ENCODE measurements around the gene ARHGEF2. TPM values are rescaled to one million over a fixed set of nuclear protein-coding genes. Genes with fewer than 3 reads are reported as not detected.

The ARHGEF2 gene
- polyA plus RNA-seq, 2 of the 4 experiments (the other 2 are of a cell fraction): 21.3 to 67.4 TPM

GRCh38 chr1:155954645-155955044 lies 23.7 kb downstream of the ARHGEF2 start:
- CTCF ChIA-PET: interaction anchor here (0.8 to 4.1 kb wide), 9 partner anchors 8 to 111 kb away, joined by 3 to 36 read pairs (median 4); no protein-coding TSS in a partner anchor

GRCh38 chr1:155952505-155952890 lies 25.8 kb downstream of the ARHGEF2 start:
- H3K4me1 ChIP-seq: no peaks in the 10 kb centered on the region; the same call in 2 of the 3 replicates
- DNase-seq (ENCODE audit: low read depth in 1 of 2, low spot score in 1 of 2) (no peak), FAIRE-seq (no peak), ATAC-seq (no peak)
- TF ChIP-seq EP300 (IDR thresholded peaks at IDR 0.05): no peak
- TF ChIP-seq JUN (IDR thresholded peaks at IDR 0.05): no peak
- TF ChIP-seq, protein P1, sequence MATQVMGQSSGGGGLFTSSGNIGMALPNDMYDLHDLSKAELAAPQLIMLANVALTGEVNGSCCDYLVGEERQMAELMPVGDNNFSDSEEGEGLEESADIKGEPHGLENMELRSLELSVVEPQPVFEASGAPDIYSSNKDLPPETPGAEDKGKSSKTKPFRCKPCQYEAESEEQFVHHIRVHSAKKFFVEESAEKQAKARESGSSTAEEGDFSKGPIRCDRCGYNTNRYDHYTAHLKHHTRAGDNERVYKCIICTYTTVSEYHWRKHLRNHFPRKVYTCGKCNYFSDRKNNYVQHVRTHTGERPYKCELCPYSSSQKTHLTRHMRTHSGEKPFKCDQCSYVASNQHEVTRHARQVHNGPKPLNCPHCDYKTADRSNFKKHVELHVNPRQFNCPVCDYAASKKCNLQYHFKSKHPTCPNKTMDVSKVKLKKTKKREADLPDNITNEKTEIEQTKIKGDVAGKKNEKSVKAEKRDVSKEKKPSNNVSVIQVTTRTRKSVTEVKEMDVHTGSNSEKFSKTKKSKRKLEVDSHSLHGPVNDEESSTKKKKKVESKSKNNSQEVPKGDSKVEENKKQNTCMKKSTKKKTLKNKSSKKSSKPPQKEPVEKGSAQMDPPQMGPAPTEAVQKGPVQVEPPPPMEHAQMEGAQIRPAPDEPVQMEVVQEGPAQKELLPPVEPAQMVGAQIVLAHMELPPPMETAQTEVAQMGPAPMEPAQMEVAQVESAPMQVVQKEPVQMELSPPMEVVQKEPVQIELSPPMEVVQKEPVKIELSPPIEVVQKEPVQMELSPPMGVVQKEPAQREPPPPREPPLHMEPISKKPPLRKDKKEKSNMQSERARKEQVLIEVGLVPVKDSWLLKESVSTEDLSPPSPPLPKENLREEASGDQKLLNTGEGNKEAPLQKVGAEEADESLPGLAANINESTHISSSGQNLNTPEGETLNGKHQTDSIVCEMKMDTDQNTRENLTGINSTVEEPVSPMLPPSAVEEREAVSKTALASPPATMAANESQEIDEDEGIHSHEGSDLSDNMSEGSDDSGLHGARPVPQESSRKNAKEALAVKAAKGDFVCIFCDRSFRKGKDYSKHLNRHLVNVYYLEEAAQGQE (IDR thresholded peaks at IDR 0.05): no peak
- TF ChIP-seq ZNF302 (CRISPR knock-in tag; IDR thresholded peaks at IDR 0.05): no peak
- no peak for TF ChIP-seq MAFK (IDR thresholded peaks at IDR 0.05; ENCODE audit: partially characterized antibody)
- no peak for TF ChIP-seq ATOH8 (CRISPR knock-in tag; IDR thresholded peaks at IDR 0.05; ENCODE audit: low read depth)
- TF ChIP-seq HOXB5 (CRISPR knock-in tag; IDR thresholded peaks at IDR 0.05): no peak
- TF ChIP-seq MAZ (IDR thresholded peaks at IDR 0.05; ENCODE audit: borderline replicate concordance, low read depth, low read length): no peak
- no peak for TF ChIP-seq CEBPB (IDR thresholded peaks at IDR 0.05)
- 90% methylated on average over 13 of the region's 13 CpGs for WGBS (ENCODE audit: missing lambda C conversion rate)
- ChIA-PET POLR2A (no interaction called here), CTCF (interaction anchor here (1.7 to 6.8 kb wide), 3 partner anchors 10 to 37 kb away, joined by 12 to 41 read pairs (median 40); partner anchors contain the start of gene RXFP4)
- H3K27ac ChIP-seq: no peak overlapping the region
- no peak overlapping the region for H3K4me3 ChIP-seq
- no peak overlapping the region for H3K4me2 ChIP-seq
- no peaks in the 10 kb centered on the region for H3K9me3 ChIP-seq

More at GRCh38 chr1:155954645-155955044, 23.7 kb downstream of the ARHGEF2 start:
- no peak for ATAC-seq
- H3K27ac ChIP-seq: no peak overlapping the region
- no peaks in the 10 kb centered on the region; the same call in 2 of the 3 replicates for H3K4me1 ChIP-seq
- no peak for FAIRE-seq
- H3K9me3 ChIP-seq: no peaks in the 10 kb centered on the region
- 92% methylated on average over 3 of the region's 3 CpGs for WGBS (ENCODE audit: missing lambda C conversion rate)
- POLR2A ChIA-PET: no interaction called here
- H3K4me2 ChIP-seq: no peak overlapping the region
- DNase-seq (ENCODE audit: low read depth in 1 of 2, low spot score in 1 of 2): no peak
- H3K4me3 ChIP-seq: no peak overlapping the region
- TF ChIP-seq ZNF302 (CRISPR knock-in tag; IDR thresholded peaks at IDR 0.05) (no peak), ELK1 (IDR thresholded peaks at IDR 0.05; ENCODE audit: low read depth, low read length) (no peak), HDAC2 (IDR thresholded peaks at IDR 0.05) (no peak), NR3C1 (IDR thresholded peaks at IDR 0.05) (no peak), KDM1A (IDR thresholded peaks at IDR 0.05; ENCODE audit: low read depth) (no peak), POLR2AphosphoS2 (conservative IDR thresholded peaks at IDR 0.05; ENCODE audit: low read length) (no peak), RFX5 (IDR thresholded peaks at IDR 0.05) (no peak), NFE2L2 (conservative IDR thresholded peaks at IDR 0.05; ENCODE audit: low read length) (no peak), GATA3 (IDR thresholded peaks at IDR 0.05; ENCODE audit: borderline replicate concordance) (no peak), FOXS1 (CRISPR knock-in tag; IDR thresholded peaks at IDR 0.05) (no peak), ZFP36 (IDR thresholded peaks at IDR 0.05; ENCODE audit: borderline replicate concordance, partially characterized antibody) (no peak), ESRRA (IDR thresholded peaks at IDR 0.05; ENCODE audit: borderline replicate concordance, low read length) (no peak), POLR2A (IDR thresholded peaks at IDR 0.05; ENCODE audit: low read length) (no peak), CBX8 (IDR thresholded peaks at IDR 0.05) (no peak), FOSB (CRISPR knock-in tag; IDR thresholded peaks at IDR 0.05) (no peak), RNF2 (IDR thresholded peaks at IDR 0.05; ENCODE audit: borderline replicate concordance, low read depth) (no peak), USF2 (IDR thresholded peaks at IDR 0.05) (no peak)
- TF ChIP-seq, protein P2, sequence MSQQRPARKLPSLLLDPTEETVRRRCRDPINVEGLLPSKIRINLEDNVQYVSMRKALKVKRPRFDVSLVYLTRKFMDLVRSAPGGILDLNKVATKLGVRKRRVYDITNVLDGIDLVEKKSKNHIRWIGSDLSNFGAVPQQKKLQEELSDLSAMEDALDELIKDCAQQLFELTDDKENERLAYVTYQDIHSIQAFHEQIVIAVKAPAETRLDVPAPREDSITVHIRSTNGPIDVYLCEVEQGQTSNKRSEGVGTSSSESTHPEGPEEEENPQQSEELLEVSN (IDR thresholded peaks at IDR 0.05; ENCODE audit: borderline replicate concordance, low read depth): no peak
- TF ChIP-seq, protein P1 (IDR thresholded peaks at IDR 0.05): no peak
